H1 (cell line): ENCODE data around the gene COMT. TPM values are rescaled to one million over a fixed set of nuclear protein-coding genes. Genes with fewer than 3 reads are reported as not detected.

Source experiments
- BCL11A ChIP-seq, 2 experiments: IDR thresholded peaks; one replicate each; pipeline ENCODE4 v1.6.1; 2011; ENCODE audit warnings: low read depth in 2 of 2, low read length in 2 of 2, mild to moderate bottlenecking in 2 of 2
- JUND ChIP-seq: IDR thresholded peaks from 2 replicates; pipeline ENCODE4 v1.6.1; 2011; ENCODE audit warnings: mild to moderate bottlenecking, improper control_type of control experiment, low read length
- POU5F1 ChIP-seq: IDR thresholded peaks from 2 replicates; pipeline ENCODE4 v1.6.1; 2011; ENCODE audit warnings: low read depth, mild to moderate bottlenecking, low read length, moderate library complexity
- TAF7 ChIP-seq: optimal IDR thresholded peaks from 2 replicates; pipeline ENCODE3; 2011; ENCODE audit warnings: low read depth, mild to moderate bottlenecking, inconsistent platforms, low read length, moderate library complexity, borderline replicate concordance
- polyA plus RNA-seq, 7 experiments: library from polyadenylated mRNA; depleted of rRNA in 3 of 7; stranded (reverse) in 5 of 7; unstranded in 2 of 7; fragments of >200 nt in 5 of 7; fragments of 200-250 nt in 2 of 7; gene quantifications; 1 replicate in 5 of 7; 2 replicates in 1 of 7; 4 replicates in 1 of 7; pipeline versions ENCODE4 v1.2.1 to v1.2.3, GENCODE V29; 2011 to 2013; ENCODE audit warnings: missing spikeins in 2 of 7, mixed read lengths in 2 of 7
- total RNA-seq: library from RNA; stranded (reverse); fragmentation: NEBNext Ultra II Directional; extraction: Animal tissue kit (Norgen Biotek cat#: 25700); gene quantifications from 2 replicates; pipeline ENCODE4 v1.2.1, GENCODE V29; 2021
- TF ChIP-seq, protein P1 (sequence below): fragments of 300-600 bp; sonication (generic); IDR thresholded peaks from 2 replicates; pipeline ENCODE4 v1.7.1; 2012; ENCODE audit warnings: low read length, moderate library complexity, mild to moderate bottlenecking, inconsistent platforms; ENCODE audit not compliant: insufficient replicate concordance

COMT gene
- total and polyA plus RNA-seq, 2 of the 8 experiments (the other 6 are each of a cell fraction or from before 2014, with no cell fraction given): 15.2 to 33.7 TPM

DNA sequence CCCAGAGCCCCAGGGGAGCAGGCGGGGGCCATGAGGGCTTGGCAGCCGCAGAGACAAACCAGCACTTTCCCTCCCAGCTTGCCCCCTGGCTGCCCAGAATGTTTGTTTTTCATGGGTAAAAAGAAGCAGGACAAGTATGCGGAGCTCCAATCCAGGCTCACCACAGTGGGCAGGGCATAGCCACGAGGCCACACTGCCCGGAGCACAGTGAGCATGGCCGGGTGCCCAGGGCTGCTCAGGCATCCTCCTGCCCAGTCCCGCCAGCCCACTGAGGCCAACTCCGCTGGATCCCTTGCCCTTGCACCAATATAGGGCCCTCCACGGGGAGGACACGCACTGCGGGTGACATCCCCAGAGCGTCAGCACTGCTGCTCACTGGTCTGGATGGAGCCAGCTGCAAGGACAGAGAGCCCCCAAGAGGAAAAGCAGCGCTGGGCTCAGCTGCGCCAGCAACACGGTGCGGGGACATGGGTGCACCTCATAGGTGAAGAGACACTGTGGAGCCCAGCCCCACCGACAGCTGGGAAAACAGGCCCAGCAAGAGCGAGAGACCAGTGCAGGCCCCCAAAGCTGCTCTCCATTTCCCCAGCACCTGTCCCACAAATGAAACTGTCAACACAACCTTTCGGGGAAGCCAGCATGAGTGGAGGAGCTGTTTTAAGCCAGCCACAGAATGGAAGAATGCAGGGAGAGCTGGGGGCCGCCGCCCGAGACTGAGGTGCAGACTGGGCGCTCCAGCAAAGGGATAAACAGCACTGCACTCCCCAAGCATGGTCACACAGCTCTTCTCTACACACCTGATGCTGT is 50.3 kb downstream of the COMT start (continued):
- TF ChIP-seq, protein P1, sequence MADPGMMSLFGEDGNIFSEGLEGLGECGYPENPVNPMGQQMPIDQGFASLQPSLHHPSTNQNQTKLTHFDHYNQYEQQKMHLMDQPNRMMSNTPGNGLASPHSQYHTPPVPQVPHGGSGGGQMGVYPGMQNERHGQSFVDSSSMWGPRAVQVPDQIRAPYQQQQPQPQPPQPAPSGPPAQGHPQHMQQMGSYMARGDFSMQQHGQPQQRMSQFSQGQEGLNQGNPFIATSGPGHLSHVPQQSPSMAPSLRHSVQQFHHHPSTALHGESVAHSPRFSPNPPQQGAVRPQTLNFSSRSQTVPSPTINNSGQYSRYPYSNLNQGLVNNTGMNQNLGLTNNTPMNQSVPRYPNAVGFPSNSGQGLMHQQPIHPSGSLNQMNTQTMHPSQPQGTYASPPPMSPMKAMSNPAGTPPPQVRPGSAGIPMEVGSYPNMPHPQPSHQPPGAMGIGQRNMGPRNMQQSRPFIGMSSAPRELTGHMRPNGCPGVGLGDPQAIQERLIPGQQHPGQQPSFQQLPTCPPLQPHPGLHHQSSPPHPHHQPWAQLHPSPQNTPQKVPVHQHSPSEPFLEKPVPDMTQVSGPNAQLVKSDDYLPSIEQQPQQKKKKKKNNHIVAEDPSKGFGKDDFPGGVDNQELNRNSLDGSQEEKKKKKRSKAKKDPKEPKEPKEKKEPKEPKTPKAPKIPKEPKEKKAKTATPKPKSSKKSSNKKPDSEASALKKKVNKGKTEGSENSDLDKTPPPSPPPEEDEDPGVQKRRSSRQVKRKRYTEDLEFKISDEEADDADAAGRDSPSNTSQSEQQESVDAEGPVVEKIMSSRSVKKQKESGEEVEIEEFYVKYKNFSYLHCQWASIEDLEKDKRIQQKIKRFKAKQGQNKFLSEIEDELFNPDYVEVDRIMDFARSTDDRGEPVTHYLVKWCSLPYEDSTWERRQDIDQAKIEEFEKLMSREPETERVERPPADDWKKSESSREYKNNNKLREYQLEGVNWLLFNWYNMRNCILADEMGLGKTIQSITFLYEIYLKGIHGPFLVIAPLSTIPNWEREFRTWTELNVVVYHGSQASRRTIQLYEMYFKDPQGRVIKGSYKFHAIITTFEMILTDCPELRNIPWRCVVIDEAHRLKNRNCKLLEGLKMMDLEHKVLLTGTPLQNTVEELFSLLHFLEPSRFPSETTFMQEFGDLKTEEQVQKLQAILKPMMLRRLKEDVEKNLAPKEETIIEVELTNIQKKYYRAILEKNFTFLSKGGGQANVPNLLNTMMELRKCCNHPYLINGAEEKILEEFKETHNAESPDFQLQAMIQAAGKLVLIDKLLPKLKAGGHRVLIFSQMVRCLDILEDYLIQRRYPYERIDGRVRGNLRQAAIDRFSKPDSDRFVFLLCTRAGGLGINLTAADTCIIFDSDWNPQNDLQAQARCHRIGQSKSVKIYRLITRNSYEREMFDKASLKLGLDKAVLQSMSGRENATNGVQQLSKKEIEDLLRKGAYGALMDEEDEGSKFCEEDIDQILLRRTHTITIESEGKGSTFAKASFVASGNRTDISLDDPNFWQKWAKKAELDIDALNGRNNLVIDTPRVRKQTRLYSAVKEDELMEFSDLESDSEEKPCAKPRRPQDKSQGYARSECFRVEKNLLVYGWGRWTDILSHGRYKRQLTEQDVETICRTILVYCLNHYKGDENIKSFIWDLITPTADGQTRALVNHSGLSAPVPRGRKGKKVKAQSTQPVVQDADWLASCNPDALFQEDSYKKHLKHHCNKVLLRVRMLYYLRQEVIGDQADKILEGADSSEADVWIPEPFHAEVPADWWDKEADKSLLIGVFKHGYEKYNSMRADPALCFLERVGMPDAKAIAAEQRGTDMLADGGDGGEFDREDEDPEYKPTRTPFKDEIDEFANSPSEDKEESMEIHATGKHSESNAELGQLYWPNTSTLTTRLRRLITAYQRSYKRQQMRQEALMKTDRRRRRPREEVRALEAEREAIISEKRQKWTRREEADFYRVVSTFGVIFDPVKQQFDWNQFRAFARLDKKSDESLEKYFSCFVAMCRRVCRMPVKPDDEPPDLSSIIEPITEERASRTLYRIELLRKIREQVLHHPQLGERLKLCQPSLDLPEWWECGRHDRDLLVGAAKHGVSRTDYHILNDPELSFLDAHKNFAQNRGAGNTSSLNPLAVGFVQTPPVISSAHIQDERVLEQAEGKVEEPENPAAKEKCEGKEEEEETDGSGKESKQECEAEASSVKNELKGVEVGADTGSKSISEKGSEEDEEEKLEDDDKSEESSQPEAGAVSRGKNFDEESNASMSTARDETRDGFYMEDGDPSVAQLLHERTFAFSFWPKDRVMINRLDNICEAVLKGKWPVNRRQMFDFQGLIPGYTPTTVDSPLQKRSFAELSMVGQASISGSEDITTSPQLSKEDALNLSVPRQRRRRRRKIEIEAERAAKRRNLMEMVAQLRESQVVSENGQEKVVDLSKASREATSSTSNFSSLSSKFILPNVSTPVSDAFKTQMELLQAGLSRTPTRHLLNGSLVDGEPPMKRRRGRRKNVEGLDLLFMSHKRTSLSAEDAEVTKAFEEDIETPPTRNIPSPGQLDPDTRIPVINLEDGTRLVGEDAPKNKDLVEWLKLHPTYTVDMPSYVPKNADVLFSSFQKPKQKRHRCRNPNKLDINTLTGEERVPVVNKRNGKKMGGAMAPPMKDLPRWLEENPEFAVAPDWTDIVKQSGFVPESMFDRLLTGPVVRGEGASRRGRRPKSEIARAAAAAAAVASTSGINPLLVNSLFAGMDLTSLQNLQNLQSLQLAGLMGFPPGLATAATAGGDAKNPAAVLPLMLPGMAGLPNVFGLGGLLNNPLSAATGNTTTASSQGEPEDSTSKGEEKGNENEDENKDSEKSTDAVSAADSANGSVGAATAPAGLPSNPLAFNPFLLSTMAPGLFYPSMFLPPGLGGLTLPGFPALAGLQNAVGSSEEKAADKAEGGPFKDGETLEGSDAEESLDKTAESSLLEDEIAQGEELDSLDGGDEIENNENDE: no peak
- TF ChIP-seq POU5F1 (no peak), JUND (no peak), BCL11A (IDR thresholded peaks at IDR 0.05; ENCODE audit: low read depth in 2 of 2, low read length in 2 of 2) (no peak), TAF7 (no peak)
